Fibroblast of lung (primary cell): ENCODE measurements around the gene PKHD1. TPM values are rescaled to one million over a fixed set of nuclear protein-coding genes. Genes with fewer than 3 reads are reported as not detected.

ENCODE experiments used
- DNase-seq, 2 donors: peaks; one replicate each; pipeline versions ENCODE4 v3.0.0 to v3.0.0-alpha.2; 2010; ENCODE audit warnings: low read depth in 2 of 2
- H2AFZ ChIP-seq: 2 replicates; pipeline ENCODE4 v1.5.1; 2012; ENCODE audit warnings: low read length, control low read depth, inconsistent platforms
- H3K27ac ChIP-seq: 2 replicates; pipeline ENCODE4 v1.5.1; 2011; ENCODE audit warnings: low read length, control low read depth; ENCODE audit not compliant: insufficient read depth
- H3K27me3 ChIP-seq: 2 replicates; pipeline ENCODE4 v1.5.1; 2011; ENCODE audit warnings: mild to moderate bottlenecking, low read length; ENCODE audit not compliant: control insufficient read depth, insufficient read depth
- H3K36me3 ChIP-seq: 2 replicates; pipeline ENCODE4 v1.5.1; 2011; ENCODE audit warnings: low read length; ENCODE audit not compliant: control insufficient read depth, insufficient read depth
- H3K4me1 ChIP-seq: 2 replicates; pipeline ENCODE4 v1.5.1; 2011; ENCODE audit warnings: low read length; ENCODE audit not compliant: control insufficient read depth, insufficient read depth; ENCODE audit errors: extremely low read depth
- H3K4me2 ChIP-seq: 2 replicates; pipeline ENCODE4 v1.5.1; 2011; ENCODE audit warnings: low read length, control low read depth; ENCODE audit not compliant: insufficient read depth; ENCODE audit errors: extremely low read depth
- H3K4me3 ChIP-seq, 4 experiments: fragments of 200-600 bp in 1 of 4; sonication (generic) in 1 of 4; replicated peaks in 1 of 4; 2 replicates each; pipeline ENCODE4 v1.5.1; 2011 to 2016; ENCODE audit warnings: low read length in 4 of 4, low read depth in 3 of 4, mild to moderate bottlenecking in 3 of 4, control low read depth in 2 of 4, inconsistent platforms in 1 of 4, mixed read lengths in 1 of 4; ENCODE audit not compliant: insufficient read depth in 1 of 4; ENCODE audit errors: control extremely low read depth in 1 of 4
- H3K79me2 ChIP-seq: 2 replicates; pipeline ENCODE4 v1.5.1; 2012; ENCODE audit warnings: mild to moderate bottlenecking, low read length, inconsistent platforms; ENCODE audit not compliant: control insufficient read depth, insufficient read depth
- H3K9ac ChIP-seq: 2 replicates; pipeline ENCODE4 v1.5.1; 2011; ENCODE audit warnings: mild to moderate bottlenecking, low read length, control low read depth; ENCODE audit not compliant: insufficient read depth
- H3K9me3 ChIP-seq: 2 replicates; pipeline ENCODE4 v1.5.1; 2012; ENCODE audit warnings: low read depth, low read length; ENCODE audit not compliant: control insufficient read depth, insufficient read depth
- H4K20me1 ChIP-seq: 2 replicates; pipeline ENCODE4 v1.5.1; 2011; ENCODE audit warnings: low read length; ENCODE audit not compliant: control insufficient read depth, insufficient read depth; ENCODE audit errors: extremely low read depth
- EZH2 ChIP-seq: IDR thresholded peaks from 2 replicates; pipeline ENCODE4 v1.5.1; 2012; ENCODE audit warnings: low read length, control low read depth, mild to moderate bottlenecking; ENCODE audit errors: missing control alignments
- polyA plus RNA-seq, 2 donors: library from polyadenylated mRNA; depleted of rRNA in 1 of 2; stranded (reverse) in 1 of 2; unstranded in 1 of 2; fragments of >200 nt; gene quantifications; 2 replicates each; pipeline ENCODE4 v1.2.1, GENCODE V29; 2011 to 2012; ENCODE audit warnings: missing spikeins in 1 of 2
- total RNA-seq: library from RNA; depleted of rRNA; stranded (reverse); fragments of >200 nt; gene quantifications from 2 replicates; pipeline ENCODE4 v1.2.1, GENCODE V29; 2014
- TF ChIP-seq, protein P1 (sequence below), 2 donors: IDR thresholded peaks in 1 of 2; conservative IDR thresholded peaks in 1 of 2; 1 replicate in 1 of 2; 2 replicates in 1 of 2; pipeline ENCODE4 v1.5.1; 2011 to 2012; ENCODE audit warnings: low read length in 2 of 2, control low read depth in 1 of 2, inconsistent platforms in 1 of 2, low read depth in 1 of 2, mild to moderate bottlenecking in 1 of 2

PKHD1 gene
- total and polyA plus RNA-seq, 2 donors (not counting 1 experiment from before 2014, with no cell fraction given), result not detected

DNA sequence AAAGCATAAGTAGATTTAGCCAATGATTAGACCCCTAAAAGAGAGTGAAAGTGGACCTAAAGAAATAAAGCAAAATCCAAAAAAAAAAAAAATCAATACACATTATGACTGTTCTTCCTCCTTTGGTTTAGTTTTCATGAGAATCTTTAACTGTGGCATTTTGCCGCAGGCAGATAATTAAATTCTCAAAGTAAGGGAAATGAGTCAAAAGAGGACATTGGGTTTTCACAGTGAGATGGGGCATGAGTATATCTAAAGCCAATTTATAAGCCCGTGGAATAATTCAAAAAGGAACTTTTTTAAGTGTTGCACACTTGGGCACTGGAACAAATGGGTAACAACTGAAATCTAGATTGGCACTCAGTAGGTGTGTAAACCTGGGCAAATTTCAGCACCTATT lies 230.3 kb downstream of the PKHD1 start:
- no peaks in the 10 kb centered on the region for H3K36me3 ChIP-seq
- TF ChIP-seq EZH2, result no peak
- TF ChIP-seq, protein P1, sequence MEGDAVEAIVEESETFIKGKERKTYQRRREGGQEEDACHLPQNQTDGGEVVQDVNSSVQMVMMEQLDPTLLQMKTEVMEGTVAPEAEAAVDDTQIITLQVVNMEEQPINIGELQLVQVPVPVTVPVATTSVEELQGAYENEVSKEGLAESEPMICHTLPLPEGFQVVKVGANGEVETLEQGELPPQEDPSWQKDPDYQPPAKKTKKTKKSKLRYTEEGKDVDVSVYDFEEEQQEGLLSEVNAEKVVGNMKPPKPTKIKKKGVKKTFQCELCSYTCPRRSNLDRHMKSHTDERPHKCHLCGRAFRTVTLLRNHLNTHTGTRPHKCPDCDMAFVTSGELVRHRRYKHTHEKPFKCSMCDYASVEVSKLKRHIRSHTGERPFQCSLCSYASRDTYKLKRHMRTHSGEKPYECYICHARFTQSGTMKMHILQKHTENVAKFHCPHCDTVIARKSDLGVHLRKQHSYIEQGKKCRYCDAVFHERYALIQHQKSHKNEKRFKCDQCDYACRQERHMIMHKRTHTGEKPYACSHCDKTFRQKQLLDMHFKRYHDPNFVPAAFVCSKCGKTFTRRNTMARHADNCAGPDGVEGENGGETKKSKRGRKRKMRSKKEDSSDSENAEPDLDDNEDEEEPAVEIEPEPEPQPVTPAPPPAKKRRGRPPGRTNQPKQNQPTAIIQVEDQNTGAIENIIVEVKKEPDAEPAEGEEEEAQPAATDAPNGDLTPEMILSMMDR (conservative IDR thresholded peaks at IDR 0.05 in 1 of 2, IDR thresholded peaks at IDR 0.05 in 1 of 2; ENCODE audit: low read depth in 1 of 2, low read length in 2 of 2), result no peak

GRCh38 chr6:51856508-51856907 lies 230.9 kb downstream of the PKHD1 start:
- Histone ChIP-seq H4K20me1 (no peaks in the 10 kb centered on the region), H3K27ac (no peak overlapping the region), H3K4me3 (no peak overlapping the region), H3K36me3 (no peaks in the 10 kb centered on the region), H2AFZ (no peak overlapping the region), H3K4me1 (no peaks in the 10 kb centered on the region), H3K9me3 (no peaks in the 10 kb centered on the region), H3K9ac (no peak overlapping the region), H3K79me2 (no peaks in the 10 kb centered on the region), H3K4me2 (no peak overlapping the region), H3K27me3 (no peaks in the 10 kb centered on the region)
- TF ChIP-seq, protein P1 (conservative IDR thresholded peaks at IDR 0.05 in 1 of 2, IDR thresholded peaks at IDR 0.05 in 1 of 2; ENCODE audit: low read depth in 1 of 2, low read length in 2 of 2), result no peak
- TF ChIP-seq EZH2, result no peak
- DNase-seq, result no peak

More for the DNA sequence above, 230.3 kb downstream of the PKHD1 start:
- no peak overlapping the region for H3K4me2 ChIP-seq
- H4K20me1 ChIP-seq, result no peaks in the 10 kb centered on the region
- no peaks in the 10 kb centered on the region for H3K9me3 ChIP-seq
- H3K27me3 ChIP-seq, result no peaks in the 10 kb centered on the region
- no peak overlapping the region for H3K27ac ChIP-seq
- H2AFZ ChIP-seq, result no peak overlapping the region
- no peak for DNase-seq
- H3K4me1 ChIP-seq, result no peaks in the 10 kb centered on the region
- no peaks in the 10 kb centered on the region for H3K79me2 ChIP-seq
- H3K4me3 ChIP-seq, result no peak overlapping the region
- no peak overlapping the region for H3K9ac ChIP-seq

DNA sequence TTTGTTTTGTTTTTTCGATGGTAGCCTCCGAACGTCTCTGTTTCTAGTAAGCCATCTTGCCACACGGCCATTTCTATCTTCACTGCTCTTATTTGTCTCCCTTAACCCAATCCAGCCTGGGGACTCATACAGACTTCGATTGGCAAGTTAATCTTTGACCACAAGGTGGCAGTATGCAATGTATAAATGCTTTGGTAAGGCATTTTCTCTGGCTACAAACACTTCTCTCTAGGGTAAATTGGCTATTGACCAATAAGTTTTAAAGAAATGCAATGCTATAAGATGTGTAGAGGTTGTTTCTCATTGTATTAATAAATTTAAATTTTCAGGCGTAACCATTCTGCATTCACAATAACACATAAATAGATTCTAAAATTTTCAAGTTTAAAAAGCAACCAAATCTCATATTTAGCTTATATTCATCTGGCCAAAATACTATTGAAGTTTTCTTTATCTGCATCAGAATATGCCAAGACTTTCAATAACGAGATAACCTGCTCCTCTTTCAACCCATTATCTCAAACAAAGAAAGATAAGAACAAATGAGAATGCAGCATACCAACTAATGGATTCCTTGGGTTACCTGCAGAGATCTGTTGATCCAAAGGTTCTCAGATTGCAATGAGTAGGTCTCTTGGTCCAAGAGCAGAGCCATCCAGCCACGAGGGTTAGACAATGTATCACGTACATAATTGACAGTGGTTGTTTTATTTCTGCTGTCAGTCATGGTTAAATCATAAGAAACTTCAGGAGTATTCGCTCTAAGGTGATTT lies 231.9 kb downstream of the PKHD1 start:
- no peaks in the 10 kb centered on the region for H3K36me3 ChIP-seq
- H3K9me3 ChIP-seq, result no peaks in the 10 kb centered on the region
- no peaks in the 10 kb centered on the region for H3K27me3 ChIP-seq
- H3K79me2 ChIP-seq, result no peaks in the 10 kb centered on the region
- H3K27ac ChIP-seq, result no peak overlapping the region
- TF ChIP-seq, protein P1 (conservative IDR thresholded peaks at IDR 0.05 in 1 of 2, IDR thresholded peaks at IDR 0.05 in 1 of 2; ENCODE audit: low read depth in 1 of 2, low read length in 2 of 2), result peak; percentile 39 to 46
- TF ChIP-seq EZH2, result no peak
- H3K9ac ChIP-seq, result no peak overlapping the region
- no peak overlapping the region for H2AFZ ChIP-seq
- peak; percentile 25 to 53 for DNase-seq
- no peaks in the 10 kb centered on the region for H3K4me1 ChIP-seq
- no peaks in the 10 kb centered on the region for H4K20me1 ChIP-seq
- no peak overlapping the region for H3K4me2 ChIP-seq
- H3K4me3 ChIP-seq, result no peak overlapping the region
